ENCODE results near the gene BEAN1.
"Not testable (repeated sequence)": the region's sequence is repeated elsewhere in the genome, so short reads cannot be mapped to it uniquely, and the experiment has no call there.

BEAN1 gene

DNA sequence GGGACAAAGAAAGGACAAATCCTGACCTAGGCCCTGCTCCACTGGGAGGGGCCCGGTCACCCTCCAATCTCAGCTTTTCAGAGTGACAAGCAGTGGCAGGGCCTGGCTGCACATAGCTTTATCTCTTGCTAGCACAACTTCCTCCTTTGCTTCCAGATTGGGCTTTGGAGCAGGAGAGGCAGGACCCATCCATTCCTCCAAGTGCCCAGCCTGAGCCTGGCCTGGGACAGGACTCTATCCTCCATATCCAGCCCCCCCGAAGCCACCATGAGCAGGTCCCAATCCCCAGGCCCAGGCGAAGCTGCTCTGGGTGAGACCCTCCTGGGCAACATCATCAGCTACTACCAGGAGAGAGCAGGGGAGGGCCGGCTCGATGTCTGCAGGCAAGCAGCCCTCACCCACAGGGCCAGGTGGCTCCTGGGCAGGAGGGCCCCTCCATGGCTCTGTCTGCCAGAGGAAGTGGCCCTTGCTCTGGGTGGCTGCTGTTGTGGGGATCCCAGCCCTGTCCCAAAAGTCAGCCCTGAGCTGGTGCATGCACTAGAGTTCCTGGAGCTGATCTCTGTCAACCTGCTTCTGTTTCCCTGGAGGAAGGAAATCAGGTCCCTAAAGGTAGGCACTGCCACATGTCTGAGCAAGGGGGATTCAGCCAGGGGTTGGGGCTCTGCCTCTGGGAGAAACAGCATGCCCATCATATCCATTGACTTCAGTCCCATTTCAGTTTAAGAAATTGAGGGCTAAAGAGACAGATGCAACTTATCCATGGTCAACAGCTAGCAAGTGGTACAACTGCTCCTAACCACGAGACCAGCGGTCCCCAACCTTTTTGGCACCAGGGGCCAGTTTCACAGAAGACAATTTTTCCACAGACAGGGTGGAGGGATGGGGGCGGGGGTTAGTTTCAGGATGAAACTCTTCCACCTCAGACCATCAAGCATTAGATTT, 64.0 kb downstream of the BEAN1 start:
- no peak for DNase-seq (ENCODE audit: extremely low spot score)
- ChIA-PET CTCF (interaction anchor here (1.1 to 2.3 kb wide), 4 partner anchors 12 to 85 kb away, joined by 3 to 5 read pairs (median 3); no protein-coding TSS in a partner anchor), POLR2A (interaction anchor here (0.6 kb wide), 1 partner anchor 98 kb away, joined by 9 read pairs; no protein-coding TSS in a partner anchor)
- no peak for TF ChIP-seq CTCF (IDR thresholded peaks at IDR 0.05; ENCODE audit: control extremely low read depth, extremely low read depth, low read depth, missing control alignments)

DNA sequence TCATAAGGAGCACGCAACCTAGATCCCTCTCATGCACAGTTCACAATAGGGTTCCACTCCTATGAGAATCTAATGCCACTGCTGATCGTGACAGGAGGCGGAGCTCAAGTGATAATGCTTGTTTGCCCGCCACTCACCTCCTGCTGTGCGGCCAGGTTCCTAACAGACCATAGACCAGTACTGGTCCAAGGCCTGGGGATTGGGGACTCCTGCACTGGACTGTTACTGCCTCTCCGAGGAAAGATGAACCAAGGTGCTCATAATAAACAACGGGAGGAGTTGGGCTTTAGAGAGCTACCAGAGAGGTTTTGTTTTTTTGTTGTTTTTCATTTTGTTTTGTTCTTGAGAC, 64.6 kb downstream of the BEAN1 start:
- no peak for DNase-seq (ENCODE audit: extremely low spot score)
- TF ChIP-seq CTCF (IDR thresholded peaks at IDR 0.05; ENCODE audit: control extremely low read depth, extremely low read depth, low read depth, missing control alignments) = no peak
- CTCF ChIA-PET = interaction anchor here (1.2 to 2.3 kb wide), 4 partner anchors 18 to 159 kb away, joined by 3 to 5 read pairs (median 4); no protein-coding TSS in a partner anchor
- POLR2A ChIA-PET = no interaction called here

DNA sequence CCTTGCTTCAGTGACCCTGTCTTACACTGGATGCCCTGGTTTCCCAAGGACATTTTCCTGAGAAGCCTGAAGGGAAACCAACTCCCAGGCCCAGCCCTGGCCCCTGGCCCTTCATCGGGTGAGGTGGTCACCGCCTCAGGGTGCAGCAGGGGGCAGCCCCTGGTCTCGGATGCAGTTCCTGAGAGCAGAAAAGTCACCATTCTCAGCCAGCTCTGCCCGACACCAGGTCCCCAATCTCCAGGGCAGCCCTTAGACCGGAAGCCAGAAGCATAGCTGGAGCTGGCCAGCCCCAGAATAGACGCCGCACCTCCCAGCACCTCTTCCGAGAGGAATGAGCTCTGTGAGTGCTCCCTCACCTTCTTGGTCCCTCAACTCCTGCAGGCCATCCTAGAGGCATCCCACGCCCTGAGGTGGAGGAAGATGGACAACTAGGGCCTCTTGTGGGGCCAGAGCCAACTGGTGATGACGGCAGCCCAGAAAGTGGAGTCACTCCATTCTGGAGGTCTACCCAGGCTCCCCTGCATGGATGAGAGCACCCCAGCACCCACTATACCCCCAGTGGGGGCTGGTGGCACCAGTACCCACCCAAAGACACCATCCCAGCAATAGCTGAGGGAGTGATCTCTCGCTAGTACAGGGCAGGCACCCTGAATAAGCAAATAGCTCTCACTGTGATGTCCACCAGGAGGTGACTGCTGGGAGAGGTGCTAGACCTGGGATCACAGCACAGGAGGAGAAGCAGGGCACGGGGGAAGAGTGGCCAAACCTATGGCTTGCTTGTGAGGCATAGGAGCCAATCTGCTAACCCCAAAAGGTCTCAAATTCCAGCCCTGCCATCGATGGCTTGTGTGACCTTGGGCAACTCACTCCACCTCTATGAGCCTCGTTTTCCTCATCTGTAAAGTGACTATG, 66.7 kb downstream of the BEAN1 start:
- ChIA-PET POLR2A (no interaction called here), CTCF (no interaction called here)
- no peak for TF ChIP-seq CTCF (IDR thresholded peaks at IDR 0.05; ENCODE audit: control extremely low read depth, extremely low read depth, low read depth, missing control alignments)
- no peak for DNase-seq (ENCODE audit: extremely low spot score)

DNA sequence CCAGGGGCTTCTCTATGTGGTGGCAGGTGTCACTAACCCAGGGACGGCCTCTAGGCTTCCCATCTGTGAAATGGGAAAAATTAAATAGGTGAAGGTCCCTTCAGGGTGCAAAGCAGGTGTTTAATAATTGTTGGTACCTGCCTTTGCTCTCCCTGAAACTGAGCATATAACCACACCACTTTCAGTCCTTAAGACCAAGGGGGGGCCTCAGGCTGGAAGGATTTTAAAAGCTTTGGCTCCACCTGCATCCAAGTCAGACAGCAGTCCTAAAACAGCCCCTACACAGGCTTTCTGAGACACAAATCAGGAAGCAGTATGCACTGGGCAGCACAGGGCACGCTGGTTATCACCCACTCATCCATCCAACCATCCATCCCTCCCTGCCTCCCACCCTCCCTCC, 67.8 kb downstream of the BEAN1 start:
- ChIA-PET CTCF (interaction anchor here (1.2 kb wide), 1 partner anchor 18 kb away, joined by 3 read pairs; no protein-coding TSS in a partner anchor), POLR2A (no interaction called here)
- DNase-seq (ENCODE audit: extremely low spot score) = no peak
- no peak for TF ChIP-seq CTCF (IDR thresholded peaks at IDR 0.05; ENCODE audit: control extremely low read depth, extremely low read depth, low read depth, missing control alignments)

DNA sequence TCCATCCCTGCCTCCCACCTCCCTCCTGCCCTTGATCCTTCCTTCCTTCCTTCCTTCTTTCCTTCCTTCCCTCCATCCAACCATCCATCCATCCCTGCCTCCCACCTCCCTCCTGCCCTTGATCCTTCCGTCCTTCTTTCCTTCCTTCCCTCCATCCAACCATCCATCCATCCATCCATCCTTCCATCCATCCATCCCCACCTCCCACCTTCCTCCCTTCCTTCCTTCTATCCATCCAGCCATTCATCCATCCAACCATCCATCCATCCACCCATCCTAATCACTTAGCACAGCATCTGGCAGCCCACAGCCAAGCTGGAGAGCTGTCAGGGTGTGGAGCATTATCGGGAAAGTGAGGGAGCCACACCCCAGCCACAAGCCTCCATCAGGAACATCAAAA, 68.3 kb downstream of the BEAN1 start:
- CTCF ChIA-PET = interaction anchor here (0.7 to 1.2 kb wide), 2 partner anchors 12 to 18 kb away, joined by 3 read pairs; no protein-coding TSS in a partner anchor
- no peak for DNase-seq (ENCODE audit: extremely low spot score)
- POLR2A ChIA-PET = no interaction called here
- TF ChIP-seq CTCF (IDR thresholded peaks at IDR 0.05; ENCODE audit: control extremely low read depth, extremely low read depth, low read depth, missing control alignments) = no peak

GRCh38 chr16:66496226-66496625, 69.1 kb downstream of the BEAN1 start:
- CTCF ChIA-PET = interaction anchor here (0.7 kb wide), 1 partner anchor 13 kb away, joined by 3 read pairs; no protein-coding TSS in a partner anchor
- DNase-seq (ENCODE audit: extremely low spot score); POLR2A ChIA-PET: not testable (repeated sequence)

DNA sequence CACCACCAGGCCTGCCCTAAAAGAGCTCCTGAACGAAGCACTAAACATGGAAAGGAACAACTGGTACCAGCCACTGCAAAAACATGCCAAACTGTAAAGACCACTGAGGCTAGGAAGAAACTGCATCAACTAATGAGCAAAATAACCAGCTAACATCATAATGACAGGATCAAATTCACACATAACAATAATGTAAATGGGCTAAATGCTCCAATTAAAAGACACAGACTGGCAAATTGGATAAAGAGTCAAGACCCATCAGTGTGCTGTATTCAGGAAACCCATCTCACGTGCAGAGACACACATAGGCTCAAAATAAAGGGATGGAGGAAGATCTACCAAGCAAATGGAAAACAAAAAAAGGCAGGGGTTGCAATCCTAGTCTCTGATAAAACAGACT, 70.8 kb downstream of the BEAN1 start:
- DNase-seq (ENCODE audit: extremely low spot score); CTCF ChIA-PET; POLR2A ChIA-PET: not testable (repeated sequence)

GRCh38 chr16:66501563-66501962, 74.5 kb downstream of the BEAN1 start:
- DNase-seq (ENCODE audit: extremely low spot score); CTCF ChIA-PET; POLR2A ChIA-PET: not testable (repeated sequence)

Data from GM10248 (cell line).